ENCODE results near the gene ARL2BP.

Gene ARL2BP

GRCh38 chr16:57235128-57236021 is 9.7 kb upstream of the ARL2BP start:
- DNase-seq (ENCODE audit: low spot score) = no peak

DNA sequence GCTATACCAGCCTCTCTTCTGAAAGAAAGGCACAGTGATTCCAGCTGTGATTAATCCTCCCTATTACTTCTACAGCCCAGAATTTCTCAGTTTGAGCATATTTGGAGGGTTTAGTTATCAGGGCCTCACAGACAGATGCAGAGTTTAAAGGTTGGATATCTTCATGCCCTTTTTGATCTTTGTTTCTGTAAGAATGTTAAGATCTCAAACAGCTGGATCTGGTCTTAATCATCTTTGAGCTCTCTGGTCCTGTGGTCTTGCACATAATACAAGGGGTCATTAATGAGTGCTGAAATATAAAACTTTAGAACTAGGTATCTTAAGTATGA is 9.1 kb upstream of the ARL2BP start:
- DNase-seq (ENCODE audit: low spot score) = no peak

DNA sequence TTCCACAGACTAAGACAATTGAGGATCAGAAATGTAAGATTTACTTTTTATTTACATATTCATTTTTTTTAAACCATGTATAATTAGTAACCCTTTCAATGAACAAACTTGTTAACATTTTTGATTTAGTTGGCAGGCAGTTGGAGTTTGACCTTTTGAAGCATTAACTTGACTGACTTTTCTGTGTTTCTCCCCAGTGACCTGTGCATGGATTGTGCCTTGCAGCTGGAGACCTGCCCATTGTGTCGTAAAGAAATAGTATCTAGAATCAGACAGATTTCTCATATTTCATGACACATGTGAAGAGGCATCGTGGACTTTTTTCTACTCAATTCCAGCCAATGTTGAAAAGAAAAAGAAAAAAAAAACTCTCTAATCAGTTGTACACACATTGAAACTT is 6.4 kb upstream of the ARL2BP start:
- no peak for DNase-seq (ENCODE audit: low spot score)

GRCh38 chr16:57239107-57239506 is 6.0 kb upstream of the ARL2BP start:
- no peak for DNase-seq (ENCODE audit: low spot score)

- DNase-seq (ENCODE audit: low spot score) = no peak
These were observed 4.2 kb upstream of the ARL2BP start for GRCh38 chr16:57240851-57241250.

DNA sequence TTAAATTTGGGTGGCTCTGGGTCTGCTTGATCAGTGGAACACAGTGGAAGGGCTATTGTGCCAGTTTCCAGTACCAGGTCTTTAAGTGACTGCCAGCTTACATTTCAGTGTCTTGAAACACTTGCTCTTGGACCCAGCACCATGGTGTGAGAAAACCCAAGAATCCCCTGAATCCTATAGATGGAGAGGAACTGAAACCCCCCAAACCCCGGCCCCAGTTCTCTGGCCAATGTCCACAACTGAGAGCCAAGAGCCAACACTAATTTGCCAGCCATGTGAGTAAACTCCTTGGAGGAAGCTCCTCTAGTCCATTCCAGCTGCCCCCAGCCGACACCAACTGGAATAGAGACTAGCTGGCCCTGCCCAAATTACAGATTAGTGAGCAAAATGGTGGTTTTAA is 2.4 kb upstream of the ARL2BP start:
- no peak for DNase-seq (ENCODE audit: low spot score)

GRCh38 chr16:57244463-57244766 is 644 bp upstream of the ARL2BP start:
- DNase-seq (ENCODE audit: low spot score) = no peak

DNA sequence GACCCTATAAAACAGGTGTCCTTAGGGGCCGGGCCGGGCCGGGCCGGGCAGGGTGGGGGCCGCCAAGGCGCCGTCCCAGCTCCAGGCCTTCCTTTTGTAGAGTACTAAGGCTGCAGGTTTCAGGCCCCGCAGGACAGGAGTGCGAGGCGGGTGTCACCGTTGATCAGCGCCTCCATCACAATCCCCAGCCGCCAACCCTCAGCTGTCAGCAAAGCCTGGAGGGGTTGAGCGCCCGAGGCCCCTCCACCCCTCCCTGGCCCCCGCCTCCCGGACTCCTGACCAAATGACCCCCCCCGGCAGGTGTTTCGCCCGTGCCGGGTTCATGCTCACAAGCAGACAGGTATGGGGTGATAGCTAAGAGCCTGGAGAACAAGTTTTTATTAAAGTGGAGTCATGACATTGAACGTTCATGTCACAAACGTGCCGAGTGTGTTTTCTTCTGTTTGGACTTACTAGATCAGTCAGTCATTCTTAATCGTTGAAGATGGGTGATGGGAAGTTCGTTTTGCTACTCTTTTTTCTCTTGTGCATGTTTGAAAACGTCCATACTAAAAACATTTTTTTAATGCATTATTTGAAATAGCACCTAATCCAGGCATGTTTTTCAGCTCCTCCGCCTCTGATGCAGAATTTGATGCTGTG is 534 bp downstream of the ARL2BP start:
- DNase-seq (ENCODE audit: low spot score) = no peak

- no peak for DNase-seq (ENCODE audit: low spot score)
These were observed 6.3 kb downstream of the ARL2BP start for GRCh38 chr16:57251352-57251751.

DNA sequence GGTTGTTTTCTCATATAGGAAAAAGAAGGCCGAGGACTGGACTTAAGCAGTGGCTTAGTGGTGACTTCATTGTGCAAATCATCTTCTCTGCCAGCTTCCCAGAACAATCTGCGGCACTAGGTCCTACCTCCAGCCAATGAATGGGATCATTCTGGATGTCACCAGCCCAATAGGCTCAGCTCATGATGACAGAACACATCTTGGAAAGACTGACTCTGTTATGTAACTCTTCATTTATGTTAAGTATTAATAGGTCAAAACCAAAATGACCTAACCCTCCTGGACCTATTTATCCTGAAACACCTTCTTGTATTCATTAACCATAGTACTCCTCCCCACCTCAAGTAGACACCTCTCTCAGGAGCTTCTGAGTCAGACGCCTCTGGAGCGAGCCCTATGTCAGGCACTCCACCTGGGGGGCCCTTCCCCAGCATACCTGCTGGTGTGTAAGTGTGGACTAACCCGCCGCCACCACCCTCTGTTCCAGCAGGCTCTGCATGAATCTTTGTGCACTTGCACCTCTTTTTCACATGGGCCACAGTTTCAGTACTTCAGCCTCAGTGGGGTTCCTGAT is 7.2 kb downstream of the ARL2BP start:
- DNase-seq (ENCODE audit: low spot score) = no peak

- DNase-seq (ENCODE audit: low spot score) = no peak
These were observed 8.4 kb downstream of the ARL2BP start for GRCh38 chr16:57253466-57253865.

DNA sequence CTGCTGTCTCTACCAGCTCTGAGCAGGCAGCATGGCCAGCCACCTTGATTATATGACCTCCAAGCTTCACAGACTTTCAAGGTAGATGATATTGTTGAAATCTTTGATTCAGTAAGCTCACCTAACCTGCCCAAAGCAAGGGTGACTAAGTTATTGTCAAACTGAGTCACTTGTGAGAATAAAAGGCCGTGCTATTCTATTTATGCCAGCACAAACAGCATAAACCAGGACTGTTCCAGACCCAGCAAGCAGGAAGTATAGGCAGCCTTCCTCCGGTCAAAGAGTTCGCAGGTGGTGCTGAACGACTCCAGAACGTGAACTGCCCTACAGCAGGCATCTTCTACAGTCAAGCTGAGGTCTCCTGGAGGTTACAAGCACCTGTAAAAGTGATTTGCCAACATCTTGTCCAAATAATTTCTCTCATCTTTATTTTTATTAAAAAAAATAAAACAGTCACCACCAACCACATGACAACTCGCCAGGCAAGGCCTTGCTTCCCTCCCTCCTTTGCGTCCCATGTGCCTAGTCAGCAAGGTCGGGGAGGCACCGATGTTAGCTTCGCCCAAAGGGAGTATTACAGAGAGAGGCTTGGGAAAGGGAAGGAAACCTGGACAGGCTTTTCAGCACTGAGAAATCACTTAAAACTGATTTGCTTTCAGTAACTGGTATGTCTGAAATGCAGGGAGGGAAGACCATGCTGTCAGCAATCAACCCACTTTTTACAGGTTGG is 10.8 kb downstream of the ARL2BP start:
- no peak for DNase-seq (ENCODE audit: low spot score)

DNA sequence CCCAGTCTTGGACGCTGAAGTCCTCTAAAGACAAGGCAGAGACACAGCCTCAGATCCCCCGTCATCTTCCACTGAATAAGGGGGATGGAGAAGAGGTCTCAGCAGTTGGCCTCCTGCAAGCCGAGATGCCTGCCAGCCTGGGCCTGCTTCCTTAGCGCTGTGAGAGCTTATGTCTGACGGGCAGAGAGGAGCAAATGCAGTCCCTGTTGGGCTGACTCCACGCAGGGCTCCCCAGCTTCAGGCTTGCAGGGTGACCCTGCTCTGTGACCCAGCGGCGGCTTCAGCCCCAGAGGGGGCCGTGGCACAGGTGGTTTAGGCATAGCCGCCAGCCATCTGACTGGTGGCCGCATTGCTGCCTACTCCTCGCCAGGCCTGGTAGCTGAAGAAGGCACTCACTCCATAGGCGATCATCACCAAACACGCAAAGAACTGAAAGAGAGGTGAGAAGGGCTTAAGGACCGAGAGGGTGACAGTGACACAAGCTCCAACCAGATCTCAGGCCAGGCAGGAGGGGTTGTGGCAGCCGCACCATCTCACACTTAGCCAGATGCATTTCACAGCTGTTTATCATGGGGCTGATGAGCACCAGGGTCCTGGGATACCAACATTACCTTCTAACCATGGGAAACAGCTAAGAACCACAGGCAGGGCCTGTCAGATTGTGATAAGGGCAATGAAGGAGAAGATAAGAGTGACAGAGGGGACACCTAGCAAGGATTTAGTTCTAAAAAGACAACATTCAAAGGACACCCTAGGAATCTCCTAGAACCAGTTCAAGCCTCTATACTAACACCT is 11.7 kb downstream of the ARL2BP start:
- DNase-seq (ENCODE audit: low spot score) = no peak

DNA sequence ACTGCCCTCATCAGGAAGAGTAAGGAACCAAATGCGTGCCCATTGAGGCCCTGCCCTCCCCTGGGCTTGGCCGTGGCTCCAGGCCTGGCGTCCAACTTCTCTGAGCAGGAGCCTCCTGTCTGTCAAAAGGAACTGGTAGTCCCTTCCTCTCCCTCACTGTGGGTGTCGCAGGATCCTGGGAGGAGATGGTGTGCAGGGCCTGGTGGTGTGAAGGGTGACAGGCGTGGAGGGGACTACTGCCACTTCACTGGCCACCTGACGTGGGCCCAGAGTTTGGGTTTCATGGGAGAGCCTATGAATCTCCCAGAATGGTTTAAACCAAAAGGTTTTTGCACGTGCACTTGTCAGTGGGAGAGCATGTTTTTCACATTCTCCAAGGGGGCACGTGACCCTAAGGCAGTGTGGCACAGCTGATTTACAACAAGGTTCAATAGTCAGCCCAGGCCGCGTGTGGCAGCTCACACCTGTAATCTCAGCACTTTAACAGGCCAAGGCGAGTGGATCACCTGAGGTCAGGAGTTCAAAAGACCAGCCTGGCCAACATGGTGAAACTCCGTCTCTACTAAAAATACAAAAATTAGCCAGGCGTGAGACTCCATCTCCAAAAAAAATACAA is 12.5 kb downstream of the ARL2BP start:
- no peak for DNase-seq (ENCODE audit: low spot score)

DNA sequence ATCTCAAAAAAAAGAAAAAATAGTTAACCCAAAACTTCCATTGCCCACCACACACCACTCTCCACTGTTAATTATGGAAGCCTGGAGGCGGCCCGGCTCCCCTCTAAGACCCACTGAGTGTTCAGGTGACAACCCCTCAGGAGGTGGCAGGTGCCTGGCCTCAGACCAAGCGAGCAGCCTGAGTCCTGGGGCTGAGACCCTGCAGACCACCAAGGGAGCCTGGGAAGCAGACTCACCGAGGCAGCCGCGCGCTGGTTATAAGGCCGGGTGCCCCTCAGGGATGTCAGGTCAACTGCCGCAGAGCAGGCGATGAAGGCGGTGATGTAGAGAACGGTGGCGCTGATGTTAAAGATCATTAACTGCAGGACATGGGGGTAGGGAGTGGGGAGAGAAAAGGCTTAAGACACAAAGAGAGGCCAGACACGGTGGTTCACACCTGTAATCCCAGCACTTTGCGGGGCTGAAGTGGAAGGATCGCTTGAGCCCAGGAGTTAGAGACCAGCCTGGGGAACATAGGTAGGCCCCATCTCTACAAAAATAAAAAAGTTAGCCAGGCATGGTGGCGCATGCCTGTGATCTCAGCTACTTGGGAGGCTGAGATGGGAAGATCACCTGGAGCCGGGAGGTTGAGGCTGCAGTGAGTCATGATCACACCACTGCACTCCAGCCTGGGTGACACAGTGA is 13.3 kb downstream of the ARL2BP start:
- no peak for DNase-seq (ENCODE audit: low spot score)

DNA sequence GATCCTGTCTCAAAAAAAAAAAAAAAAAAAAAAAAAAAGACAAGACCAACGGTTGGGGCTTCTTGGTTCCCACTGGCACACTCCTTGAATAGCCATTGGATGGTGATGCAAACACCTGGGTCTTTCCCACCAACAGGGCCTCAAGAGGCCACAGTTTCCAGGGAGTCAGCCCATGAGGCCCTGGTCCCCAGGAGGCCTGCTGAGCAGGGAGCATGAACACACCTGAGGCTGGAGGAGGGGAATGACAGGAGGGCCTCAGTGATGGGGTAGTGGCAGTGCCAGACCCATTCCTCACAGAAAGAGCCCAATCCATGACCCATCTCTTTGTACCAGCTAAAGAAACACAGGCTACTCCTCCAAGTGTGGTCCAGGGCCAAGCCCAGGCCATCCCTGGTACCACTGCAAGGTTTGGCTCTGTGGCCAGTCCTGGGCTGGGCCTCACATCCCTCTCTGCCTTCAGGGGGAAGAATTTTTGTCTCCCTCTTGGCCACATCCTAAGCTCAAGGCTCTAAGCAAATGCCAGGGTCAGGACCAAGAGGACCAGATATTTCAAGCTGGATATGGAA is 13.9 kb downstream of the ARL2BP start:
- DNase-seq (ENCODE audit: low spot score) = no peak

GRCh38 chr16:57260294-57260929 is 15.4 kb downstream of the ARL2BP start:
- peak; percentile 27 for DNase-seq (ENCODE audit: low spot score)

- no peak for DNase-seq (ENCODE audit: low spot score)
These were observed 16.7 kb downstream of the ARL2BP start for GRCh38 chr16:57261806-57262205.

GRCh38 chr16:57262841-57263540 is 17.9 kb downstream of the ARL2BP start:
- no peak for DNase-seq (ENCODE audit: low spot score)

All from CD4-positive, alpha-beta T cell treated with Interleukin-15 for 4 hours (primary cell).